K562 (cell line): ENCODE results near the gene MYCBP. TPM values are rescaled to one million over a fixed set of nuclear protein-coding genes. Genes with fewer than 3 reads are reported as not detected.

ENCODE experiments used
- DNMT1 ChIP-seq: fragments of 450-650 bp; IDR thresholded peaks from 2 replicates; pipeline ENCODE4 v1.6.1; 2016; ENCODE audit warnings: antibody characterized with exemption, mild to moderate bottlenecking
- GTF2E2 ChIP-seq: fragments of 200-800 bp; sonication (Bioruptor generic); IDR thresholded peaks from 2 replicates; pipeline ENCODE4 v1.6.1; 2016; ENCODE audit warnings: missing genetic modification characterization, missing compliant biosample characterization
- GTF2F1 ChIP-seq: IDR thresholded peaks from 2 replicates; pipeline ENCODE4 v1.6.1; 2011; ENCODE audit warnings: low read depth, low read length, improper control_type of control experiment
- RB1 ChIP-seq: fragments of 450-650 bp; IDR thresholded peaks from 2 replicates; pipeline ENCODE4 v1.6.1; 2017; ENCODE audit warnings: low read depth, mild to moderate bottlenecking
- ZNF77 ChIP-seq: fragments of 250-450 bp; sonication (Bioruptor Pico); IDR thresholded peaks from 2 replicates; pipeline ENCODE4 v1.5.0; 2020
- polyA plus RNA-seq, 8 experiments: library from polyadenylated mRNA; depleted of rRNA in 4 of 8; stranded (reverse) in 5 of 8; unstranded in 3 of 8; fragments of >200 nt; fragmentation: Nextera tagmentation in 2 of 8; fragmentation: Illumina TruSeq in 1 of 8; extraction: Ambion mirVana in 2 of 8; extraction: Trizol in 1 of 8; gene quantifications; 2 replicates each; pipeline versions ENCODE4 v1.2.1 to v1.2.3, GENCODE V29; 2011 to 2014; ENCODE audit warnings: inconsistent platforms in 1 of 8, missing spikeins in 1 of 8
- total RNA-seq, 7 experiments: library from RNA; depleted of rRNA in 6 of 7; stranded (reverse); fragments of >200 nt in 6 of 7; fragmentation: Illumina TruSeq in 2 of 7; extraction: Trizol in 2 of 7; gene quantifications; 2 replicates each; pipeline versions ENCODE4 v1.2.1 to v1.2.3, GENCODE V29; 2011 to 2021; ENCODE audit warnings: low replicate concordance in 1 of 7
- TF ChIP-seq, protein P1 (sequence below): fragments of 450-650 bp; conservative IDR thresholded peaks from 2 replicates; pipeline ENCODE4 v1.6.1; 2016; ENCODE audit warnings: missing genetic modification characterization, low read depth, mild to moderate bottlenecking, control low read depth, missing compliant biosample characterization
- TF ChIP-seq, protein P2 (sequence below): sonication (generic); formaldehyde crosslinking; IDR thresholded peaks from 2 replicates; pipeline ENCODE4 v1.8.1; 2023; ENCODE audit warnings: missing genetic modification reagents, mild to moderate bottlenecking, borderline replicate concordance
- TF ChIP-seq, protein P3 (sequence below): fragments of 450-650 bp; formaldehyde crosslinking; conservative IDR thresholded peaks from 2 replicates; pipeline ENCODE4 v1.4.0; 2022; ENCODE audit warnings: mild to moderate bottlenecking, missing genetic modification characterization
- TF ChIP-seq, protein P4 (sequence below), 2 experiments: fragments of 200-800 bp in 1 of 2; sonication (Bioruptor generic) in 1 of 2; sonication (generic) in 1 of 2; formaldehyde crosslinking in 1 of 2; IDR thresholded peaks in 1 of 2; conservative IDR thresholded peaks in 1 of 2; 2 replicates each; pipeline versions ENCODE4 v1.5.0 to v1.6.1; 2016 to 2020; ENCODE audit warnings: missing compliant biosample characterization in 1 of 2, missing genetic modification characterization in 1 of 2, missing genetic modification reagents in 1 of 2
- TF ChIP-seq, protein P5 (sequence below), 2 experiments: IDR thresholded peaks; 2 replicates each; pipeline ENCODE4 v1.6.1; 2011; ENCODE audit warnings: borderline replicate concordance in 1 of 2, control low read depth in 1 of 2, low read depth in 1 of 2, low read length in 1 of 2, mild to moderate bottlenecking in 1 of 2, mixed read lengths in 1 of 2, moderate library complexity in 1 of 2; ENCODE audit not compliant: insufficient read depth in 1 of 2, insufficient read length in 1 of 2, poor library complexity in 1 of 2, severe bottlenecking in 1 of 2; ENCODE audit errors: extremely low read depth in 1 of 2
- TF ChIP-seq, protein P6 (sequence below): sonication (generic); formaldehyde crosslinking; IDR thresholded peaks from 2 replicates; pipeline ENCODE4 v1.8.0; 2022; ENCODE audit warnings: mild to moderate bottlenecking, missing genetic modification reagents

MYCBP gene
- total and polyA plus RNA-seq, 9 of the 15 experiments (the other 6 are each of a cell fraction or from before 2014, with no cell fraction given) = 32.3 to 253 (median 72.9) TPM

DNA sequence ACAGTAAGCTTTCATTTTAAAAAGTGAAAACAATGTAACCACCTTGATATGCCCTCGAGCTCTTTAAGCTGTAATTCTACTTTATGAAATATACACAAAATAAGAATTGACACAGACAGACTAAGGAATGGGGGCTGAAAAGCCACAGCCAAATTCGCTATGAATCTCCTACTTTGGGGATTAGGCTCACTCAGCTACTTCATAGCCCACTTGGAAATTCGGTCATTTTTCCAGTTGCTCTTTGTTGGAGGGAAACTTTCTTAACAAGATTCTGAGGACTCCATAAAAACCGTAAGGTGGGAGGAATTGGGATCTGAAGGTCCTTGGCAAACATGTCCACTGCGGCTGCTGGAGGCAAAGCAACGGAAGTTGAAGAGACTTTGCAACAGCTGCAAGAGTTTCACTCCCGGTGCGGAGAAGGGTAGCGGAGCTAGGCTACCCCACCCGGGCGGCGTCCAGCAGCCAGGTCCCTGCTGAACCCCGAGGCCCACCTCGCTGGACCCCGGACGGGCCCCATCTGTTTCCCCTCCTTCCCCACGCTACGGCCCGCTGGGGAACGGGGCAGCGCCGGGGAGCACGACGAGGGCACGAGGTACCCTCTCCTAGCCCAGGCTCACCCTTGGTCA is 634 bp downstream of the MYCBP start (continued):
- TF ChIP-seq, protein P1, sequence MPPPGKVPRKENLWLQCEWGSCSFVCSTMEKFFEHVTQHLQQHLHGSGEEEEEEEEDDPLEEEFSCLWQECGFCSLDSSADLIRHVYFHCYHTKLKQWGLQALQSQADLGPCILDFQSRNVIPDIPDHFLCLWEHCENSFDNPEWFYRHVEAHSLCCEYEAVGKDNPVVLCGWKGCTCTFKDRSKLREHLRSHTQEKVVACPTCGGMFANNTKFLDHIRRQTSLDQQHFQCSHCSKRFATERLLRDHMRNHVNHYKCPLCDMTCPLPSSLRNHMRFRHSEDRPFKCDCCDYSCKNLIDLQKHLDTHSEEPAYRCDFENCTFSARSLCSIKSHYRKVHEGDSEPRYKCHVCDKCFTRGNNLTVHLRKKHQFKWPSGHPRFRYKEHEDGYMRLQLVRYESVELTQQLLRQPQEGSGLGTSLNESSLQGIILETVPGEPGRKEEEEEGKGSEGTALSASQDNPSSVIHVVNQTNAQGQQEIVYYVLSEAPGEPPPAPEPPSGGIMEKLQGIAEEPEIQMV = no peak
- TF ChIP-seq RB1 = no peak
- TF ChIP-seq DNMT1 = no peak
- TF ChIP-seq ZNF77 = no peak
- TF ChIP-seq, protein P2, sequence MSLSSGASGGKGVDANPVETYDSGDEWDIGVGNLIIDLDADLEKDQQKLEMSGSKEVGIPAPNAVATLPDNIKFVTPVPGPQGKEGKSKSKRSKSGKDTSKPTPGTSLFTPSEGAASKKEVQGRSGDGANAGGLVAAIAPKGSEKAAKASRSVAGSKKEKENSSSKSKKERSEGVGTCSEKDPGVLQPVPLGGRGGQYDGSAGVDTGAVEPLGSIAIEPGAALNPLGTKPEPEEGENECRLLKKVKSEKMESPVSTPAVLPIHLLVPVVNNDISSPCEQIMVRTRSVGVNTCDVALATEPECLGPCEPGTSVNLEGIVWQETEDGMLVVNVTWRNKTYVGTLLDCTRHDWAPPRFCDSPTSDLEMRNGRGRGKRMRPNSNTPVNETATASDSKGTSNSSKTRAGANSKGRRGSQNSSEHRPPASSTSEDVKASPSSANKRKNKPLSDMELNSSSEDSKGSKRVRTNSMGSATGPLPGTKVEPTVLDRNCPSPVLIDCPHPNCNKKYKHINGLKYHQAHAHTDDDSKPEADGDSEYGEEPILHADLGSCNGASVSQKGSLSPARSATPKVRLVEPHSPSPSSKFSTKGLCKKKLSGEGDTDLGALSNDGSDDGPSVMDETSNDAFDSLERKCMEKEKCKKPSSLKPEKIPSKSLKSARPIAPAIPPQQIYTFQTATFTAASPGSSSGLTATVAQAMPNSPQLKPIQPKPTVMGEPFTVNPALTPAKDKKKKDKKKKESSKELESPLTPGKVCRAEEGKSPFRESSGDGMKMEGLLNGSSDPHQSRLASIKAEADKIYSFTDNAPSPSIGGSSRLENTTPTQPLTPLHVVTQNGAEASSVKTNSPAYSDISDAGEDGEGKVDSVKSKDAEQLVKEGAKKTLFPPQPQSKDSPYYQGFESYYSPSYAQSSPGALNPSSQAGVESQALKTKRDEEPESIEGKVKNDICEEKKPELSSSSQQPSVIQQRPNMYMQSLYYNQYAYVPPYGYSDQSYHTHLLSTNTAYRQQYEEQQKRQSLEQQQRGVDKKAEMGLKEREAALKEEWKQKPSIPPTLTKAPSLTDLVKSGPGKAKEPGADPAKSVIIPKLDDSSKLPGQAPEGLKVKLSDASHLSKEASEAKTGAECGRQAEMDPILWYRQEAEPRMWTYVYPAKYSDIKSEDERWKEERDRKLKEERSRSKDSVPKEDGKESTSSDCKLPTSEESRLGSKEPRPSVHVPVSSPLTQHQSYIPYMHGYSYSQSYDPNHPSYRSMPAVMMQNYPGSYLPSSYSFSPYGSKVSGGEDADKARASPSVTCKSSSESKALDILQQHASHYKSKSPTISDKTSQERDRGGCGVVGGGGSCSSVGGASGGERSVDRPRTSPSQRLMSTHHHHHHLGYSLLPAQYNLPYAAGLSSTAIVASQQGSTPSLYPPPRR (CRISPR knock-in tag) = no peak
- no peak for TF ChIP-seq GTF2F1
- TF ChIP-seq GTF2E2 (tag) = peak; percentile 63; the same call in 1 of the 2 replicates
- TF ChIP-seq, protein P3, sequence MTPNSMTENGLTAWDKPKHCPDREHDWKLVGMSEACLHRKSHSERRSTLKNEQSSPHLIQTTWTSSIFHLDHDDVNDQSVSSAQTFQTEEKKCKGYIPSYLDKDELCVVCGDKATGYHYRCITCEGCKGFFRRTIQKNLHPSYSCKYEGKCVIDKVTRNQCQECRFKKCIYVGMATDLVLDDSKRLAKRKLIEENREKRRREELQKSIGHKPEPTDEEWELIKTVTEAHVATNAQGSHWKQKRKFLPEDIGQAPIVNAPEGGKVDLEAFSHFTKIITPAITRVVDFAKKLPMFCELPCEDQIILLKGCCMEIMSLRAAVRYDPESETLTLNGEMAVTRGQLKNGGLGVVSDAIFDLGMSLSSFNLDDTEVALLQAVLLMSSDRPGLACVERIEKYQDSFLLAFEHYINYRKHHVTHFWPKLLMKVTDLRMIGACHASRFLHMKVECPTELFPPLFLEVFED (CRISPR knock-in tag) = no peak
- TF ChIP-seq, protein P4, sequence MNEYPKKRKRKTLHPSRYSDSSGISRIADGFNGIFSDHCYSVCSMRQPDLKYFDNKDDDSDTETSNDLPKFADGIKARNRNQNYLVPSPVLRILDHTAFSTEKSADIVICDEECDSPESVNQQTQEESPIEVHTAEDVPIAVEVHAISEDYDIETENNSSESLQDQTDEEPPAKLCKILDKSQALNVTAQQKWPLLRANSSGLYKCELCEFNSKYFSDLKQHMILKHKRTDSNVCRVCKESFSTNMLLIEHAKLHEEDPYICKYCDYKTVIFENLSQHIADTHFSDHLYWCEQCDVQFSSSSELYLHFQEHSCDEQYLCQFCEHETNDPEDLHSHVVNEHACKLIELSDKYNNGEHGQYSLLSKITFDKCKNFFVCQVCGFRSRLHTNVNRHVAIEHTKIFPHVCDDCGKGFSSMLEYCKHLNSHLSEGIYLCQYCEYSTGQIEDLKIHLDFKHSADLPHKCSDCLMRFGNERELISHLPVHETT (CRISPR knock-in tag; conservative IDR thresholded peaks at IDR 0.05 in 1 of 2, IDR thresholded peaks at IDR 0.05 in 1 of 2) = no peak
- TF ChIP-seq, protein P5, sequence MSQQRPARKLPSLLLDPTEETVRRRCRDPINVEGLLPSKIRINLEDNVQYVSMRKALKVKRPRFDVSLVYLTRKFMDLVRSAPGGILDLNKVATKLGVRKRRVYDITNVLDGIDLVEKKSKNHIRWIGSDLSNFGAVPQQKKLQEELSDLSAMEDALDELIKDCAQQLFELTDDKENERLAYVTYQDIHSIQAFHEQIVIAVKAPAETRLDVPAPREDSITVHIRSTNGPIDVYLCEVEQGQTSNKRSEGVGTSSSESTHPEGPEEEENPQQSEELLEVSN (IDR thresholded peaks at IDR 0.05; ENCODE audit: borderline replicate concordance in 1 of 2, extremely low read depth in 1 of 2, insufficient read depth in 1 of 2, insufficient read length in 1 of 2, low read depth in 1 of 2, low read length in 1 of 2, poor library complexity in 1 of 2, severe bottlenecking in 1 of 2) = peak in 1 of 2 experiments; percentile 51
- TF ChIP-seq, protein P6, sequence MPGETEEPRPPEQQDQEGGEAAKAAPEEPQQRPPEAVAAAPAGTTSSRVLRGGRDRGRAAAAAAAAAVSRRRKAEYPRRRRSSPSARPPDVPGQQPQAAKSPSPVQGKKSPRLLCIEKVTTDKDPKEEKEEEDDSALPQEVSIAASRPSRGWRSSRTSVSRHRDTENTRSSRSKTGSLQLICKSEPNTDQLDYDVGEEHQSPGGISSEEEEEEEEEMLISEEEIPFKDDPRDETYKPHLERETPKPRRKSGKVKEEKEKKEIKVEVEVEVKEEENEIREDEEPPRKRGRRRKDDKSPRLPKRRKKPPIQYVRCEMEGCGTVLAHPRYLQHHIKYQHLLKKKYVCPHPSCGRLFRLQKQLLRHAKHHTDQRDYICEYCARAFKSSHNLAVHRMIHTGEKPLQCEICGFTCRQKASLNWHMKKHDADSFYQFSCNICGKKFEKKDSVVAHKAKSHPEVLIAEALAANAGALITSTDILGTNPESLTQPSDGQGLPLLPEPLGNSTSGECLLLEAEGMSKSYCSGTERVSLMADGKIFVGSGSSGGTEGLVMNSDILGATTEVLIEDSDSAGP (CRISPR knock-in tag) = no peak
